HG02571 (cell line): ENCODE results near the gene COX6A2.
"Not testable (repeated sequence)": the region's sequence is repeated elsewhere in the genome, so short reads cannot be mapped to it uniquely, and the experiment has no call there.

Experiments used
- ATAC-seq: cut with Tn5 transposase; IDR thresholded peaks from one replicate; pipeline ENCODE4 v1.9.1; 2021; ENCODE audit warnings: mild to moderate bottlenecking, moderate library complexity; ENCODE audit not compliant: unreplicated experiment

The COX6A2 gene

DNA sequence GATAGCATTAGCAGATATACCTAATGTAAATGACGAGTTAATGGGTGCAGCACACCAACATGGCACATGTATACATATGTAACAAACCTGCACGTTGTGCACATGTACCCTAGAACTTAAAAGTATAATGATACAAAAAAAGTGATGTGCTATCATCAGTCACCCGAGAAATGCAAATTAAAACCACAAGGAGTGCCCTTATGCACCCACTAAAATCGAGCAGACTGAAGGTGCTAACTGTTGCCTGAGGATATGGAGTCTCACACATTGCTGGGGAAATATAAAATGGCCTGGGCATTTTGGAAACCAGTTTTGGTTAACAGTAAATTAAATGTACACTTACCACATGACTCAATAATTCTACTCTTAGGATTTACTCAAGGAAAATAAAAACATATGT lies 10.9 kb upstream of the COX6A2 start:
- not testable (repeated sequence) for ATAC-seq

DNA sequence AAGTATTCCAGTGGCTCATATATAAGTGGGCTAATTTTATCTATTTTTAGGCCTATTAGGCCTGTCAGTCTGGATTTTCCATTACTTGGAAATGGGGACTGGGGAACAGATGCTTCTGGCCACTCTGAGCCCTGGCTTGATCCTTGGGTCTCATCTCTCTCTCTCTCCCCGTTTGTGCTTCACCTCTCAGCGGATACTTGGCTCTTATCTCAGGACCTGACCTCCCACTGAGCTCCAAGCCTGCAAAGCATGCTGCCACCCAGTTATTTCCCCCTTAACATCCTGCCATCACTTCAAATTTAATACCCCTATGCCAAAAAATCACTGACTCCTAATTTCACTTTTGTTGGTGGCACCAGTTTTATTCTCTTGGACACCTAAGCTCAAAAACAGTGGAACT lies 10.3 kb upstream of the COX6A2 start:
- no peak for ATAC-seq

GRCh38 chr16:31436221-31437045 lies 8.3 kb upstream of the COX6A2 start:
- ATAC-seq: no peak

- no peak for ATAC-seq
Observed at GRCh38 chr16:31435341-31436220, 7.4 kb upstream of the COX6A2 start.

GRCh38 chr16:31430380-31431052 lies 2.4 kb upstream of the COX6A2 start:
- no peak for ATAC-seq

GRCh38 chr16:31429796-31430195 lies 1.6 kb upstream of the COX6A2 start:
- no peak for ATAC-seq

DNA sequence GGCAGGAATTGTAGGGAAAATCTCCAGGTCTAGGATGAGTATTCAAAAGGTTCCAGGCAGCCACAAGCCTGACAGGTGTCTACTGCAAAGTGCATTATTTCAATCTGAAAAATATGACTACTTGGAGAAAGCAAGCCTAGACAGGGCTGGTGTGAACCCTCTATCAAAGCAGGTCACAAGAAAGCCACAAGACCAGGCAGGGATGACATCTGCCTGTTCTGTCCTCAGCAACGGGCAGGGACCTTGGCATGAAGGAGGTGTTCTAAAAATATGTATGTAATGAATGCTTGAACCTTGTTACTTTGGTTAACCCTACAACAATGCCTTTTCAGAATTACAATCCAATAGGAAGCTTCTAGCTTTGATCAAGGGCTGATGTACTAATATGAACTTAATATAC lies 1.2 kb upstream of the COX6A2 start:
- ATAC-seq: no peak

DNA sequence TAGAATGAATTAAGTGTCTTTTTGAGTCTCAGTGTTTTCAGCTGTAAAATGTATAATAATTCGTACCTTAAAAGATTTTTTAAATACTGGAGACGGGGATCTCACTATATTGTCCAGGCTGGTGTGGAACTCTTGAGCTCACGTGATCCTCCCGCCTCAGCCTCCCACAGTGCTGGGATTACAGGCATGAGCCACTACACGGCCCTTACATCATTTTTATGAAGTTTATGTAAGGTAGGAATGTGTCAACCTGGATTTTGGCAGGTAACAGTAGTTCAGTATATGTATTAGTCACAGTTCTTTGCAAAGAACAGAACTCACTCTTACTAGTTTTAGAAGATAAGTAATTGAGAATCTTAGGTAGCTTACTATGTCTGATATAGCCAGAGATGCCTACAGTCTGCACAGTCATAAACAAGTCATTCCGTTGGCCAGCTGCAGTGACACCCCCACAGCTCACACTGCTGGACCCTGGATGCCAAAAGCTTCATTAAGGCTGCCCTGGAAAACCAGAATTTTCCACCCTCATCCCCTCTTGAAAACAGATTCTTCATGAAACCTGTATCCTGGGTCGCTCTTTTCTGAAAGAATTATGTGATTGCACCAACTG lies 583 bp upstream of the COX6A2 start:
- ATAC-seq: no peak

GRCh38 chr16:31427441-31428278 lies 500 bp downstream of the COX6A2 start:
- no peak for ATAC-seq

- no peak for ATAC-seq
Observed at GRCh38 chr16:31423801-31424200, 4.4 kb downstream of the COX6A2 start.

- no peak for ATAC-seq
Observed at GRCh38 chr16:31423241-31423640, 4.9 kb downstream of the COX6A2 start.

DNA sequence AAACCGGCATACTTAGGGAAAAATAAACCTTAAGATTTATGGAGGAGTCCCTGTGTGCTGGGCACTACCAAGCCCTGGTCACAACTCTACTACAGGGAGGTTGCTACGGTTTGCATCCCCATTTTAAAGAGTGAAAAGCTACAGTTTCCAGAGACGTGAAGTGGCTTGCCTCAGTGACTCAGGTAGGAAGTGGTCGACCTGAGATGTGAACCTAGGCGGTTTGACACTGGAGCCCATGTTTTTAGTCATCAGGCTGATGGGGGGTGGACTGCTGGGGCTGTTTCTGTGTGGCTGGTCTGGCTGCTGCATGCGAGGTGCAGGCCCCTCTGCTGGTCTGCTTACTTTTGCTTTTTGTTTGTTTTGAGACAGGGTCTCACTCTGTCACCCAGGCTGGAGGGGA lies 6.6 kb downstream of the COX6A2 start:
- ATAC-seq: no peak

GRCh38 chr16:31420037-31420436 lies 8.1 kb downstream of the COX6A2 start:
- ATAC-seq: no peak

DNA sequence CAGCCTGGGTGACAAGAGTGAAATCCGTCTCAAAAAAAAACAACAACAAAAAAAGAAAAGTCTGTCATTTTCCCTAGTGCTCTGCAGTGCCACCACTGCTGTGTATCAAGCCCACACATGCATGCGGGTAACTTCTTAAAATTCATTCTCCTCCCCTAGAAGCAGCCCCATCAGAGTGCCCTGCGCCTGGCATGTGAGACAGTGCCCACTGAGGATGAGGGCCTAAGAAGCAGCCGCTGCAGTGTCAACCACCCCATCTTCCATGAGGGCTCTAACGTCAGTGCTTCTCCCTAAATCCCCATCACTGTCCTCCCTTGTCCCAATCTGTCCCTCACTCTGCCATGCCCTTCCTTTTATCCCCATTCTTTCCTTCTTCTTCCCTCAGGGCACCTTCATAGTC lies 10.2 kb downstream of the COX6A2 start:
- ATAC-seq: no peak

DNA sequence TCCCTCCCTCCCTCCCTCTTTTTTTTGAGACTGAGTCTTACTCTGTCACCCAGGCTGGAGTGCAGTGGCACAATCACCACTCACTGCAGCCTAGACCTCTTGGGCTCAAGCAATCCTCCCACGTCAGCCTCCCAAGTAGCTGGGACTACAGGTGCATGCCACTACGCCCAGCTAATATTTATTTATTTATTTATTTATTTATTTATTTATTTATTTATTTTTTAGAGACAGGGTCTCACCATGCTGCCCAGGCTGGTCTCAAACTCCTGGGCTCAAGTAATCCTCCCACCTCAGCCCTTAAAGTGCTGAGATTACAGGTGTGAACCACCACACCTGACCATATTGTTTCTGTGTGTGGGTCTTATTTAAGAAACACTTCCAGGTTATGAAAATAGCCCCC lies 11.1 kb downstream of the COX6A2 start:
- not testable (repeated sequence) for ATAC-seq

DNA sequence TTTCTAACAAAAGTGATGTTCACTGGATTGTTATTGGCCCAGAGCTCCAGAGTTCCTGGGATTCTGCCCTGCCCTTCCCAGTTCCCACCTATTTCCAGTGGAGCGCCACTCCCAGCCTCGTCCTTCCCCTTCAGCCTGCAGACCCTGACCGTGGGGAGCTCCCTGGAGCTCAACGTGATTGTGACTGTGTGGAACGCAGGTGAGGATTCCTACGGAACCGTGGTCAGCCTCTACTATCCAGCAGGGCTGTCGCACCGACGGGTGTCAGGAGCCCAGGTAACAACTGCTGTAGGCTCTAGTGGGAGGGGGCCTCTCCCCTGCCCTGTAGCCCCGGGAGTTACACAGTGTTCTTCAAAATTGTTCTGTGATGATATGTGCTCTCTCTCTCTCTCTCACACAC lies 11.8 kb downstream of the COX6A2 start:
- ATAC-seq: no peak

DNA sequence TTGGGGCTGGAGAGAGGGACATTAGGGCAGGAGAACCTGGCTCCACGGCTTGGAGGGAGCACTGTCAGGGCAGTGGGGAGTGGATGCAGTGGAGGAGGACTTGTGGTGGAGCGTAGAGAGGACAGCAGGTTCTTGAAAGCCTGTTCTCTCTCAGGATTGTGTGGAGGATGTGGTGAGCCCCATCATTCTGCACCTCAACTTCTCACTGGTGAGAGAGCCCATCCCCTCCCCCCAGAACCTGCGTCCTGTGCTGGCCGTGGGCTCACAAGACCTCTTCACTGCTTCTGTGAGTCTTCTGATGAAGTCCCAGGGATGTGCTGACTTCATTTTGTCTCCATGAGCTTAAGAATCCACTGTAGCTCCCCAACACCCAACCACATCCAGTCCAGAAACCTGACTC lies 13.5 kb downstream of the COX6A2 start:
- no peak for ATAC-seq

- ATAC-seq: no peak
Observed at GRCh38 chr16:31413943-31414342, 14.2 kb downstream of the COX6A2 start.

GRCh38 chr16:31413381-31413780 lies 14.8 kb downstream of the COX6A2 start:
- ATAC-seq: no peak

DNA sequence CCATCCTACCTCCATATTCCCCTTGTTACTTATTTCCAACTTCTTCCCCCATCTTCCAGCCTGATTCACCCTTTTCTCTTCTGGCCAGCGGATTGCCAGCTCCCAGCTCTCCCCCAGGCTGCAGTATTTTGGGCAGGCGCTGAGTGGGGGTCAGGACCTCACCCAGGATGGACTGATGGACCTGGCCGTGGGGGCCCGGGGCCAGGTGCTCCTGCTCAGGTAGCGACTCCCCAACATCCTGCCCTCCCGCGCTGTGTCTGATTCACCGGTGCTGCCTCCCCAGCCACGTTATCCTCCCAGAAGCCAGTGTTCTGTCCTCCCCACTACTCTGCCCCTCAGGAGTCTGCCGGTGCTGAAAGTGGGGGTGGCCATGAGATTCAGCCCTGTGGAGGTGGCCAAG lies 15.4 kb downstream of the COX6A2 start:
- no peak for ATAC-seq
